Measurements from ENCODE around the gene GJA10. TPM values are rescaled to one million over a fixed set of nuclear protein-coding genes. Genes with fewer than 3 reads are reported as not detected.

The GJA10 gene
- total RNA-seq, 1 donor from 2014 or later: not detected

Small RNAs within 50 kb of the gene (small RNA-seq; reads per million reads assigned to genes)
- gene RF00019 (ENCODE audit: low replicate concordance): not detected

Other genes with a start within 250 kb of the GJA10 start
- gene MDN1, start 74.7 kb upstream of the GJA10 start, total RNA-seq: 36.0 TPM
- 26.9 TPM for gene CASP8AP2, start 64.6 kb upstream of the GJA10 start, total RNA-seq